ENCODE measurements around the gene PMM1.

The PMM1 gene

DNA sequence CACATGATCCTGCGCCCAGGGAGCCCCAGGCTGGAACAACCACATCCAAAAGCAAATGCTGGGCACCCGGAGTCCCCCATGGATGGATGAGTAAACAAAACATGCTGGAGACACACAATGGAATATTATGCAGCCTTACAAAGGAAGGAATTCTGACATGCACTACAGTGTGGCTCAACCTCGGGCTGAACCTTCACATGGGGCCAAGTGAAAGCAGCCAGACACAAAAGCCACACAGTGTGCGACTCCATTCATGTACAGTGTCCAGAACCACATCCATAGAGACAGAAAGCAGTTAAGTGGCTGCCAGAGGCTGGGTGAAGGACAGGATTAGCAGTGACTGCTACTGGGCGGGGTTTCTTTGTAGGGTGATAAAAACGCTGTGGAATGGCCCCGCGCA is 55.4 kb downstream of the PMM1 start:
- DNase-seq = no peak

GRCh38 chr22:41532908-41533825 is 56.5 kb downstream of the PMM1 start:
- no peak for DNase-seq

DNA sequence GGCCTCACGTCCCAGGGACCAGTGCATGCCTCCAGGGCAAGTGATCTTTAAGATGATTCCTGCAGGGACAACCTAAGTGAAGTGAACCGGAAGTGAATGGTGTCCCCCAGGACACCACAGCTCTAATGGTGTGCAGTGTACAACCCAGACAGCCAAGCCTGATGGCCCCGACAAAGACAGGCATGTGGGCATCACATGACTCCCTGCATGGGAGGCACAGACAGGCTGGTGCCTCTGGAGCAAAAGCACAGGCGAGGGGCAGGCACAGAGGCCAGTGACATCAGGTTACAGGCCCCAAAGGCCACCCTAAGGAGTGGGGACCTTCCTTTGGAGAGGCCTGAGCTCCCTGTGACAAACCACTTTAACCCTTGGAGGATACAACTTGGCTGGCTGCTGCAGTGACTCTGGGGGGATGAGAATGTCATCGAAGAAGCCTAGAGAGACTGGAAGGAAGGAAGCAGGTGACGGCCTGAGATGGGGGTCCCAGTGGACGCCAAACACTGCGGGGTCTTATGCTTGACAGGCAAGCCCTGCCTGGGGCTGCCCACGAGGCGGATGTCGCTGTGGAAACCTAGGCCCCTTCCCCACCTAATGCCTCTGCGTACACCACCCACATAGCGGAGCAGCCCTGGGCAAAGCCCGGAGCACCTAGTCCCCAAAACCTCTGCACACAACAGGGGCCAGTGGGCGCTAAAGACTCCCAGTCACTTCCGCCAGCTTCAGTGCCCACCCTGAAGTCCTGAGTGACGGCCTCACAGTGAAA is 57.7 kb downstream of the PMM1 start:
- no peak for DNase-seq

DNA sequence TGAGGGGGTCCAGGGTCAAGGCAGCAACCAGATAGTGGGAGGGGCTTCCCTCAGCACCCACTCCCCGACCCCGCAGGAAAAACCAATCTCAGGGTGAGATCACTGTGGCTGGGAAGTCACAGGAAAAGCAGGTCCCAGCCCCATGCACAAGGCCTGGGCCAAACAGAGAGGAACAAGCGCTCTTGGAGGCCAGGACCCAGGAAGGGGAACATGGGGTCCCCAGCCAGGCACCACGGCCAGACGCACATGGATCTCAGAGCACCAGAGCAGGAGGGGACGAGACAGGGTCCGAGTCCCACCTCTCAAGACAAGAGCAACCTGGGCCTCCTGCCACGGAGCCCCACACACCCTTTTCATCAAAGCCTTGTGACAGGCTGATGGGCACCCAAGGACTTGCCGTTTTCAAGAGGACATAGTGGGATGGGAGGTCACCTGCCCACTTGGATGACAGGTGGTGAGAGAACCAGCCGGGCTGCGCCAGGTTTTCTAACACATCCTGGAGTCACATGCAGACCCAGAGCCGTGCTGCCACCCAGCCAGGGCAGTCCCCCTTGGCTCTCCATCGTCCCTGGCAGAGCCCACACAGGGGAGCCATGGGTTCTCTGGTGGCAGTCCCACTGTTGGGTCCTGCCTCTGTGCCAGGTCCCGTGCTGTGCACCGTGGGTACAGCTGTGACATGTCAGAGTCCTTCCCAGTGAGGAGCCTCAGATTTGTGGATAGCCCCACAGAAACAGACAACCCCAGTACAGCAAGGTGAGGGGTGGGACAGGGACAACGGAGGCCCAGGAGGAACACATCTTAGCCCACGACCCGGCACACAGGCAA is 58.5 kb downstream of the PMM1 start:
- DNase-seq = no peak

- no peak for DNase-seq
Observed at GRCh38 chr22:41528938-41529561, 60.6 kb downstream of the PMM1 start.

DNA sequence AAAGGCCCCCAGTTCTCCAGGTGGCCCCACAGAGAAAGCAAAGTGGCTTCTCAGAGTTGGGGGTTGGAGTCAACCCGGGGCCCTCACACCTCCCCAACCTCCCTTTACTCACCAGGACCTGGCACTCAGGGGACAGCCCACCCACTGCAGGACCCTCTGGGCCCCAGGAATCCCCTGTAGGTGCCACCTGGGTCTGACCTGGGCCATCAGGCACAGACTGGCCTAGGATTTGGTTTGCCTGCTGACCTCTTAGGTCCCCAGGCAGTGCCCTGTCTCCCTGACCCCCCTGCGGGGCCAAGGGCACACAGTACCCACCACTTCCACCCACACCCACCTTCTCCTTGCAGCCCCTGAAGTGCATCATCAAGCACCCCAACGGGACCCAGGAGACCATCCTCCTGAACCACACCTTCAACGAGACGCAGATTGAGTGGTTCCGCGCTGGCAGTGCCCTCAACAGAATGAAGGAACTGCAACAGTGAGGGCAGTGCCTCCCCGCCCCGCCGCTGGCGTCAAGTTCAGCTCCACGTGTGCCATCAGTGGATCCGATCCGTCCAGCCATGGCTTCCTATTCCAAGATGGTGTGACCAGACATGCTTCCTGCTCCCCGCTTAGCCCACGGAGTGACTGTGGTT is 61.4 kb downstream of the PMM1 start:
- no peak for DNase-seq

Measured in NCI-H2081 (cell line).